HG03066 (cell line): ENCODE data around the gene EARS2.
"Not testable (repeated sequence)": the region's sequence is repeated elsewhere in the genome, so short reads cannot be mapped to it uniquely, and the experiment has no call there.

ENCODE experiments used
- ATAC-seq: cut with Tn5 transposase; IDR thresholded peaks from one replicate; pipeline ENCODE4 v1.9.1; 2021; ENCODE audit warnings: low read depth; ENCODE audit not compliant: unreplicated experiment

The EARS2 gene

GRCh38 chr16:23485257-23485614 lies 71.9 kb downstream of the EARS2 start:
- no peak for ATAC-seq

GRCh38 chr16:23484510-23485256 lies 72.5 kb downstream of the EARS2 start:
- ATAC-seq, result no peak

GRCh38 chr16:23483492-23483891 lies 73.7 kb downstream of the EARS2 start:
- not testable (repeated sequence) for ATAC-seq

GRCh38 chr16:23482778-23483177 lies 74.4 kb downstream of the EARS2 start:
- ATAC-seq, result no peak

- no peak for ATAC-seq
These were observed 76.9 kb downstream of the EARS2 start for GRCh38 chr16:23480257-23480656.

- ATAC-seq, result no peak
These were observed 78.0 kb downstream of the EARS2 start for GRCh38 chr16:23479138-23479537.

GRCh38 chr16:23478566-23478965 lies 78.6 kb downstream of the EARS2 start:
- no peak for ATAC-seq

GRCh38 chr16:23476289-23476688 lies 80.9 kb downstream of the EARS2 start:
- ATAC-seq, result no peak
